Type B pancreatic cell (in vitro differentiated cells): Measurements from ENCODE around the gene CHST8. TPM values are rescaled to one million over a fixed set of nuclear protein-coding genes. Genes with fewer than 3 reads are reported as not detected.
"Not testable (repeated sequence)": the region's sequence is repeated elsewhere in the genome, so short reads cannot be mapped to it uniquely, and the experiment has no call there.

Source experiments
- DNase-seq: peaks from one replicate; pipeline ENCODE4 v3.0.0; 2021; ENCODE audit warnings: mixed read lengths; ENCODE audit not compliant: unreplicated experiment; ENCODE audit errors: extremely low spot score
- H3K27ac Mint-ChIP-seq: 2 replicates; pipeline ENCODE4 v1.8.0; 2021; ENCODE audit warnings: mild to moderate bottlenecking, mixed read lengths
- H3K27me3 Mint-ChIP-seq: 2 replicates; pipeline ENCODE4 v1.8.0; 2021; ENCODE audit warnings: mixed read lengths
- H3K36me3 Mint-ChIP-seq: 2 replicates; pipeline ENCODE4 v1.8.0; 2021; ENCODE audit warnings: mixed read lengths
- H3K4me1 Mint-ChIP-seq: one replicate; pipeline ENCODE4 v1.8.0; 2021; ENCODE audit warnings: mixed read lengths; ENCODE audit not compliant: unreplicated experiment
- H3K4me3 Mint-ChIP-seq: 2 replicates; pipeline ENCODE4 v1.8.0; 2021; ENCODE audit warnings: mild to moderate bottlenecking, mixed read lengths
- H3K9me3 Mint-ChIP-seq: 2 replicates; pipeline ENCODE4 v1.8.0; 2021; ENCODE audit warnings: mixed read lengths
- CTCF ChIP-seq: fragments of 200-600 bp; sonication (generic); conservative IDR thresholded peaks from 2 replicates; pipeline ENCODE4 v1.5.0; 2021; ENCODE audit warnings: antibody characterized with exemption, mild to moderate bottlenecking
- total RNA-seq: library from RNA; stranded (reverse); gene quantifications from 2 replicates; pipeline ENCODE4 v1.2.1, GENCODE V29; 2021; ENCODE audit warnings: low replicate concordance

CHST8 gene
- total RNA-seq, 1 donor from 2014 or later: 5.7 TPM

GRCh38 chr19:33690378-33691029, 68.8 kb downstream of the CHST8 start:
- no peaks in the 10 kb centered on the region for H3K36me3 Mint-ChIP-seq
- no peak for DNase-seq
- no peak overlapping the region for H3K4me3 Mint-ChIP-seq
- TF ChIP-seq CTCF: no peak
- no peak overlapping the region for H3K27ac Mint-ChIP-seq
- no peaks in the 10 kb centered on the region for H3K9me3 Mint-ChIP-seq
- H3K27me3 Mint-ChIP-seq: peaks cover 18% of the 10 kb centered on the region
- H3K4me1 Mint-ChIP-seq: no peaks in the 10 kb centered on the region

GRCh38 chr19:33691030-33691427, 69.3 kb downstream of the CHST8 start:
- Mint-ChIP-seq H3K36me3 (no peaks in the 10 kb centered on the region), H3K9me3 (no peaks in the 10 kb centered on the region), H3K27me3 (peaks cover 13% of the 10 kb centered on the region), H3K4me1 (no peaks in the 10 kb centered on the region), H3K4me3 (no peak overlapping the region), H3K27ac (no peak overlapping the region)
- no peak for TF ChIP-seq CTCF
- DNase-seq: no peak

GRCh38 chr19:33691736-33692135, 70.0 kb downstream of the CHST8 start:
- Mint-ChIP-seq H3K9me3 (no peaks in the 10 kb centered on the region), H3K27me3 (peaks cover 6% of the 10 kb centered on the region), H3K4me3 (no peak overlapping the region), H3K36me3 (no peaks in the 10 kb centered on the region), H3K4me1 (no peaks in the 10 kb centered on the region), H3K27ac (no peak overlapping the region)
- DNase-seq: no peak
- no peak for TF ChIP-seq CTCF

- Mint-ChIP-seq H3K4me3 (no peak overlapping the region), H3K4me1 (no peaks in the 10 kb centered on the region), H3K9me3 (no peaks in the 10 kb centered on the region), H3K27me3 (peaks cover 3% of the 10 kb centered on the region), H3K36me3 (no peaks in the 10 kb centered on the region), H3K27ac (no peak overlapping the region)
- no peak for DNase-seq
- no peak for TF ChIP-seq CTCF
These were observed 71.9 kb downstream of the CHST8 start for GRCh38 chr19:33693678-33694077.

- H3K4me3 Mint-ChIP-seq, H3K36me3 Mint-ChIP-seq, H3K9me3 Mint-ChIP-seq, H3K27ac Mint-ChIP-seq, DNase-seq, H3K4me1 Mint-ChIP-seq: not testable (repeated sequence)
- H3K27me3 Mint-ChIP-seq: peaks cover 12% of the 10 kb centered on the region
These were observed 73.8 kb downstream of the CHST8 start for GRCh38 chr19:33695547-33695946.

GRCh38 chr19:33697766-33698165, 76.0 kb downstream of the CHST8 start:
- H3K4me3 Mint-ChIP-seq: no peak overlapping the region
- TF ChIP-seq CTCF: no peak
- no peak for DNase-seq
- no peaks in the 10 kb centered on the region for H3K9me3 Mint-ChIP-seq
- no peaks in the 10 kb centered on the region for H3K36me3 Mint-ChIP-seq
- no peak overlapping the region for H3K27ac Mint-ChIP-seq
- no peaks in the 10 kb centered on the region for H3K4me1 Mint-ChIP-seq
- H3K27me3 Mint-ChIP-seq: peaks cover 27% of the 10 kb centered on the region
